NCI-H2171 treated with DMSO at 0.1 percent for 48 hours (cell line): Measurements from ENCODE around the gene SSC5D.
"Not testable (repeated sequence)": the region's sequence is repeated elsewhere in the genome, so short reads cannot be mapped to it uniquely, and the experiment has no call there.

Experiments
- DNase-seq: peaks from one replicate; lab custom pipeline; 2025; lab: John Stamatoyannopoulos, UW

Gene SSC5D

DNA sequence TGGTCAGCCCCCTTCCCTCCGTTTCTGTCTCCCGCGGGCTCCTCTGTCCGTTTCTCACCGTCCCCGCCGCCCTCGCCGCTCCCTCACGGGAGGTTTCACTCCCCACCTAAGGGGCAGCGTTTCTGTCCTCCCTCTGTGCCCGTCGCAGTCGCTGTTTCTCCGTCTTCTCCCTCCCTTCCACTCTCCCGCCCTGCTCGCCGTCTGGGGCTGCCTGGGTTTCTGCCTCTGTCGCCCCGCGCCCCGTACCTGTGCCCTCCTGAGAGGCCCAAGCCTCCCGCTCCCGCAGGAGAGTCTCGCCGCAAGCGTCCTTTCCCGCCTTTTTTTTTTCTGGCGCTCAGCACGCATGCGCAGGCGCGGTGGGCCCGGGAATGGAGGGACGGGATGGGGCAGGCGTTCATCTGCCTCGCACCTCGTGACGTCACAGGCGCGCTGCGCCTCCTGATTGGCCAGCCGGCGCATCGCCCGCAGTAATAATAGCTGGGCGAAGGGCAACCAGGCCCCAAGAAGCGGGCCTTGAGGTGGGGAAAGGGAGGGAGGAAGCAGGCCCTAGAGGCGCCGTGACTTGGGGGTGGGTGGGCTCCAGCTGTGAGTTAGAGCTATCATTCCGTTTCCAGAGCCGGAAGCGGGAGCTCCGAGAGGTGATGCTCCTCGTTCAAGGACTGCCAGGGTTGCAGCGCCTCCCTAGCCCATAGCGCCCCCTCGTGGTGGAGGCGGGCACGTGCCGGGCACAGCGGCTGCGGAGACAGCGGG is 15.4 kb downstream of the SSC5D start:
- DNase-seq: peak; percentile 87

DNA sequence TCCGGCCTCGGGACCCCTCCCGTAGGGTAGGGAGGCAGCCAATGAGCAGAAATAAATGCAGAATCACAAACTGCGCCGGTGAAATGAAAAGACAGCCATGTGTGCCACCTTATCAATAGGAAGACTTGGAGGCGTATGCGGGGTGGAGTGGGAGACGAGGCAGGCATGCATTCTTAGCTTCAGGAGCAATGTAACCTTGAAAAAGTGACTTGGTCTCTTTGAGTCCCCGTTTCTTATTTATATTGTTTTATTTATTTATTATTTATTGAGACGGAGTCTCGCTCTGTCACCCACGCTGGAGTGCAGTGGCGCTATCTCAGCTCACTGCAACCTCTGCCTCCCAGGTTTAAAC is 16.0 kb downstream of the SSC5D start:
- DNase-seq: no peak

DNA sequence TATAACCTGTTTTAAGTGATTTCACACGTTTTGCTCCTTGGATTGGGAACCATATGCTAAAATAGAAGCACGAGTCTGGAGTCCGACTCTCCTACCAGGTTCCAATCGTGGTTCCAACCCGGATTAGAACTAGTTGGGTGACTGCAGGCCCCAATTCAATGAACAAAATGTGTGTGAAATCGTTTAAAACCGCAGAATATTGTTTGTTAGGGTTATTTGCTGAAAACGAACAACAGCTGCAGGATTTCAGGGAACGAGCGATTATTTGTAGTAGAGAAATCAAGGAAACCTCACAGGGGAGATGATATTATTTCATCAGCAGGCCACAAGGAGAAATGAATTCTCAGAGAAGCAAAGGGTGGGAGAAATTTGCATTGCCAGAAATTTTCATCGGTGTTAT is 16.7 kb downstream of the SSC5D start:
- no peak for DNase-seq

DNA sequence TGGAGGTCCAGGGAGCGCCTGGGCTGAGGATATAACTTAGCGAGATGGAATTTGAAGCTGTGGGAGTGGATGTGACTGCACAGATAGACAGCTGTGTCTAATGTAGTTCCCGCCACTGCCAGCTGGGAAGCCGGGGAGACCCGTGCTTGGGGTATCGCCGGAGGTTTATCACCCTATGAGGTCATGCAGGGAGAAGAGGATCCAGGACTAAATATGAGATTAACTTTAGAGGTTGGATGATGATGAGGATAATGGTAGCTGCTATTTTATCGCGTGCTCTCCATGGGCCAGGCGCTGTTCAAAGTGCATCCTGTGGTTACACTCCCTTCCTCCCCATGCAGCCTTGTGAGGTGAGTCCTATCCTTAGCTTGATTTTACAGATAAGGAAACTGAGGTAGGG is 19.9 kb downstream of the SSC5D start:
- DNase-seq: no peak

DNA sequence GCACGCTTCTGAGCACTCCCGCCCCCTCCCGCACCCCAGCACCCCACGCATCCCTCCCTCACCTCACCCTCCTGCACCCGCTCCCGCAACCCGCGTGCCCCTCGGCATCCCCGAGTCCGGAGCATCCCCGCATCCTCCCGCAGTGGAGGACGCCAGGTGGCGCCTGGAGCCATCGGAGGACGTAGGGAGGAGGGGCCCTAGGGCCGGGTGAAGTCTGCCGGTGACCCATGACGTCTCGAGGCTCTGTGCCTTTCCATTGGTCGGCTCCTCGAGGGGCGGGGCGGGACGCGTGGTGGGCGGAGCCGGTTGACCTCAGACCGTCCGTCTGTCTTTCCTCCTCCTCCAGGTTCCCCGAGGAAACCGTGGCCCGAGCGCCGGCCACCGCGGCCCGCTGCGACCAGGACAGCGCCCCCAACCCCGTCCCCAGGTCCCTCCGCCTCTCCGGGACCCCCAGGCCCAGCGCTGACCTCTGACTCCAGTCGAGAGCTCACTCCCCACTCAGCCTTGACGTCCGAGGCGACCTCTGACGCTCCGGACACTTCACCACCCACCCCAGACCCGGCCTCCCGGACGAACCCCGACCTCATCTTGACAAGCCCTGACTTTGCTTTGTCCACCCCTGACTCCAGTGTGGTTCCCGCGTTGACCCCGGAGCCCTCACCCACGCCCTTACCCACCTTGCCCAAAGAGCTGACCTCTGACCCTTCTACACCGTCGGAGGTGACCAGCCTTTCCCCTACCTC is 28.8 kb downstream of the SSC5D start:
- peak; percentile 87 for DNase-seq

DNA sequence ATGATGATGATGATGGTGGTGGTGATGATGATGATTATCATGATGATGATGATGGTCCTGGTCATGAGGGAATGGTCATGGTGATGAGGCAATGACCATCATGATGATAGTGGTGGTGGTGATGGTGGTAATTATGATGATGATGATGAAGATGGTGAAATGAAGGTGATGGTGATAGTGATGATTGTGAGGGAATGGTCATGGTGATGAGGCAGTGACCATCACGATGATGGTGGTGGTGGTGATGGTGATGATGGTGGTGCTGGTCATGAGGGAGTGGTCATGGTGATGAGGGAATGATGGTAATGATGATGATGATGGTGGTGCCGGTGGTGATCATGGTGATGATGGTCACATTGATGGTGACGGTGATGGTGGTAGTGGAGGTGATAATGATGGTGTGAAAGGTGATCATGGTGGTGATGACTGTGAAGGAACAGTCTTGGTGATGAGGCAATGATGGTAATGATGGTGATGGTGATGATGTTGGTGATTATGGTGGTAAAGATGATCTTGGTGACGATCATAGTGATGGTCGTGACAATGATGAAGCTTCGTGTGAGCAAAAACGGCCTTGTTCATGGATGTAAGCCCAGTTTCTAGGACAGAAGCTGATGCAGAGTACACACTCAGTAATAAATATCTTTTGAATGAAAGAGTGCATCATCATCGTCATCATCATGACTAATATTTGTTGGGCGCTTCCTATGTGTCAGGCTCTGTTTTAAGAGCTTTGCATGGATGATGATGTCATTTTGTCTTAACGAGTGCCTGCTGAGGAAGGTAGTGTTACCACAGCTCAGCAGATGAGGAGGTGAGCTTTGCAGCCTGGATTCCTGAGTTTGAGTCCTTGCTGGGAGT is 31.4 kb downstream of the SSC5D start:
- DNase-seq: no peak

DNA sequence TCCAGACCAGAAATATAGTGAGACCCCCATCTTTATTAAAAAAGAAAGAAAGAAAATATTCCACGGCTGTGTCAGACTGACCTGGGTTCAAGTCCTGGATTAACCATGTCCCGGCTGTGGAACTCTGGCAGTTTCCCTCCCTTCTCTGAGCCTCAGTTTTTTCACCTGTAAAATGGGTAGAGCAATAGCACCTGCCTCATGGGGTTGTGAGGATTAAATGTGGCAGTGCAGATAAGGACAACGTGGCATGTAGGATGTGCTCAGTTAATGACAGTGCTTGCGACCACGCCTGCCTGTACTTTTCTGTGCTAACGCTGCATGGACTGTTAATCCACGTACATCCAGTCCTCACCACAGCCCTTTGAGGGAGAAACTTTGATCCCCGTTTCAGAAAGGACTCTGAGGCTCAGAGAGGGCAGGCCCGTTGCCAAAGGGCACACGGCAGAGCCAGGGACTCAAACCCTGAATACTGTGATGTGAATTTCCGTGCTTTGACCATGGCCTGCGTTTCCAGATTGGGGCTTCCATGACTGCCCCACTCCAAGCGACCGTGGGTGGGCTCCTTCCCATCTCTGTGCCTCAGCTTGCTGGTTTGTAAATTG is 32.6 kb downstream of the SSC5D start:
- no peak for DNase-seq

DNA sequence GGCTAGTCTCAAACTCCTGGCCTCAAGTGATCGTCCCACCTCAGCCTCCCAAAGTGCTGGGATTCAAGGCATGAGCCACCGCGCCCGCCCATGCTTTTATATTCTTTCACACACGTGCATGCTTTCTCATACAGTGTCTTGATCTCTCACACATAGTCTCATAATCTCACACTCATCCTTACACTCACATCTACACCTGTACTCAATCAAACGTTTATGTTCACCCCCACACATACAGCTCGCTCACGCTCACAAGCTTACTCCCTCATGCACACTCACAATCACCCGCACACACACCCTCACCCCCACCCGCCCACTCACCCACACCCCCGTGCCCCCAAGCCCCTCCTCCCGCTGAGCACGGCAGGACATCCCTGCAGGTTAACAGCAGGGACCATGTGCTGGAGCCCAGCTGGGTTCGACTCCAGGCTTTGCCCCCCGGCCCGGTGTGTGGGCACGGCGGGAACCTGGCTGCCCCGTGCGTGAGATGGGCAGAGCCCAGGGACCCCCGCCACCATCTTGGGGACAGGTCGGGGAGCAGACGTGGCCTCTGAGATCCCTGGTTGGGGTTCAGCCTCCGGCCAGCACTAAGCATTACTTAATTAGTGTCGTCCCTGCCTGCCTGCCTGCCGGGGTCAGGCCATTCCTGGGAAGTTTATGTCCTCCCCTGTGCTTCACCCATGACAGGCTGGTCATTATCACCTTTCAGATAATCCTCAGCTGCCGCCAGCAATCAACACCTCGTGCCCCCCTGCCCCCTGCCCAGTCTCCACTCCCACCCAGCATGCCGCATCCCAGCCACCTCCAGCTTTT is 37.3 kb downstream of the SSC5D start:
- DNase-seq: no peak

DNA sequence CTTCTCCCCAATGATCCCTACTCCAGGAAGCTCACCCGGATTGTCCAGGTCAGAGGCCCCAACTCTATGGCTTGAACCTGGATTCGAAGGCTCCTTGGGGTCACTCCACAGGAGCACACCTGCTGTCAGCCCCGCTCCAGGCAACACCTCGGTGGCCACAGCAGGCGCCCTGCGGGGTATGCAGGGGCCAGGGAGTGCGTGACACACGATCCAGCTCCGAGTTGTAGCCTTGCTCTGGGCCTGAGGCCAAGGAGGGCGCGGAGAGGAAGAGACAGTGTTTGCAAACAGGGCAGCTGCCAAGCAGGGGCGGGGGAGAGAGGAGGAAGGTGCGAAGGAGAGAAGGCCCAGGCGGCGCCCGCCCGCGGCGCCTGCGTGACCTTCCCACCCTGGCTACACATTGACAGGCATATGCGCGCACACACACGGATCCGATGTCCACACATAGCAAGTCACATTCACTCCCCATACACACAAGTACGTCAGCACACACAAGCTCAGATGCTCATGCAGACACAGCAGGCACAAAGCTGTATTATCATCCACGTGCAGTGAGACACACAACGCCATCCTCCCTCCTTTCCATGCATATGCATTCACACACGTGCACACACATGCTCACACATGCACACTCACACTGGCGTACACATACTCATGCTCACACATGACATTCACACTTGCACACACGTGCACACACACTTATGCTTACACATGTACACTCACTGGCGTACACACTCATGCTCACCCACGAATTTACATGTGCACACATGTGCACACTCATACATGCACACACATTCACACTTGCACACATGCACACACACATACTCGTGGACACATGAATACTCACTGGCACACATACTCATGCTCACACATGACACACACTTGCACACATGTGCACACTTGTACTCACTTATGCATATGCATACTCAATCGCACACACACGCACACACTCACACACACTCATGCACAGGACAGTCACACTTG is 38.3 kb downstream of the SSC5D start:
- DNase-seq: peak; percentile 91

DNA sequence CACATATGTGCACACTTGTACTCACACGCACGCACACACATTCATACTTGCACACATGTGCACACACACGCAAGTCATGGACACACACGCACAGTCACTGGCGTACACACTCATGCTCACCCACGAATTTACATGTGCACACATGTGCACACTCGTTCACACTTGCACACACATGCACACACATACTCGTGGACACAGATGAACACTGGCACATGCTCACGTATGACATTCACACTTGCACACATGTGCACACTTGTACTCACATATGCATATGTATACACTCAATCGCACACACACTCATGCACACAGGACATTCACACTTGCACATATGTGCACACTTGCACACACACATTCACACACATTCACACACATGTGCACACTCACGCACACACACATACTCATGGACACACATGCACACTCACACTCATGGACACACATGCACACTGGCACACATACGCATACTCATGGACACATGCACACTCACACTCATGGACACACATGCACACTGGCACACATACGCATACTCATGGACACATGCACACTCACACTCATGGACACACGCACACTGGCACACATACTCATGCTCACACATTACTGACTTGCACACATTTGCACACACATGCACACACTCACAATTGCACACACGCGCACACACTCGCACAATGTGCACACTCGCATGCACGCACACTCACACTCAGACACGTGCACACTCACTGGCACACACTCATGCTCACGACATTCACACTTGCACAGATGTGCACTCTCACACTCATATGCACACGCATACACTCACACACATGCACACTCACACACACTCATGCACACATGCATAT is 39.2 kb downstream of the SSC5D start:
- no peak for DNase-seq

DNA sequence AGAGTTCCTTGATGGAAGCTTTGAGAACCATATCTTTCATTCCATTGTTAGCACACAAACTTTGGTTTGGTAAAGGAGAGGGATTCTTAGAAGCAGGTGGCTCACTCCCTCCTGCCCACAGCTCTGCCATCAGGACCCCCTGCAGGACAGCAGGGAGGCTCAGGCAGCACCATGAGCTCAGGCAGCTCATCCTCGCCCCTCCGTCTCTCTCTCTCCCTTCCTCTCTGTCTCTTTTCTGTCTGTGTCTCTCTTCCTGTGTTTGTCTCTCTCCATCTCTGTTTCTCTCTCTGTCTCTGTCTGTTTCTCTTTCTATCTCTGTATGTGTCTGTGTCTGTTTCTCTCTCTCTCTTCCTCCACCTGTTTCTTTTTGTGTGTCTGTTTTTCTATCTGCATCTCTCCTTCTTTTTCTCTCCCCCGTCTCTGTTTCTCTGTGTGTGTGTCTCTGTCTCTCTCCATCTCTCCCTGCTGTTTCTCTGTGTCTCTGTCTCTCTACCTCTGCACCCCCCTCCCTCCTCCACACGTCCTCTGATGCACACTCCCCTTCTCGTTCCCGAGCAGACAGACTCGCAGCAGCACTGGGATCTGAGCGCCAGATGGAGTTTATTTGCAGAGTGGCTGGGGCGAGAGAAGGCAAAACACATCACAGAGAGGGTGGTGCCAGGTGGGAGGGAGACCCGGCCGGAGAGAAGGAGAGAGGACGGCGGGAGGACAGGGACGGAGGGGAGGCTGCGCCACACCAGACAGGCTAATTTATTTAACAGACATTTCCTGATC is 40.0 kb downstream of the SSC5D start:
- DNase-seq: peak; percentile 98

DNA sequence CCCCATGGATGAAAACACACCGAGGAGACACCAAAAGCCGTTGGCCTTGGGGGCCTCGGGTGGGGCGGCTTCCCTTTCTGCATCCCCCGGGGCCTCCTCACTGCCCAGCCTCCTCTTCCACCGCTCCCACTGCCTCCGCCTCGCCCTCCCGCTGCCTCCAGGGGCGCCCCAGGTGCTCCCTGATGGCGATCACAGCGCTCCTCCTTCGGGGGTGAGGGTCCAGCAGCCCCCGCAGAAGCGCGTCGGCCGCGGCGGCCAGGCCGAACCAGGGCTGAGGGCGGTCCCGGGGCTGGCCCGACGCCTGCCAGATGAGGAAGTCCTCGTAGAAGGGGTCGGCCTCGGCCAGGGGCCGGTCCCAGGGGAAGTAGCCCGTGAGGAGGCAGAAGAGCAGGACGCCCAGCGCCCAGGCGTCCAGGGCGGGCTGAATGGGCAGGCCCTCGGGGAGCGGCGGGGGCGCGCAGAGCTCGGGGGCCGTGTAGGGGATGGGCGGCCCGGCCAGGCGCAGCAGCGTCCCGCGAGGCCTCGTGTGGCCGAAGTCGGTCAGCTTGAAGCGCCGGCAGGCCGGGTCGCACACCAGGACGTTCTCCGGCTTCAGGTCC is 41.5 kb downstream of the SSC5D start:
- no peak for DNase-seq

DNA sequence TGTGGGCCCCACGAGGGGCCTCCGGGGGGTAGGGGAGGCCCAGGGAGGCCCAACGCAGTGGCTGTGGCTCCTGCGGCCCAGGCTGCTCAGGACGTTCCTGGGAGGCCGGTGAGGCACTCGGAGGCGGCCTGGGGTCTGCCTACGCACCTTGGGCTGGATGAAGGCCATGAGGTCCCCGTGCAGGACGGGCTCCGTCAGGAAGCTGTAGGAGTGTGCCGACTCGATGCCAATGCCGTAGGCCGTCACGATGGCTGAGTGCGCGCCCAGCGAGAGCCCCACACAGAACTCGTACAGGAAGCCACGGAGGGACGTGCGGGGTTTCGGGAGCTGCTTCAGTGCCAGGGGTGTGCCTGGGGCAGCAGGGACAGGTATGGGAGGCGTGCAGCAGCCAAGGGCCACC is 42.8 kb downstream of the SSC5D start:
- DNase-seq: no peak

DNA sequence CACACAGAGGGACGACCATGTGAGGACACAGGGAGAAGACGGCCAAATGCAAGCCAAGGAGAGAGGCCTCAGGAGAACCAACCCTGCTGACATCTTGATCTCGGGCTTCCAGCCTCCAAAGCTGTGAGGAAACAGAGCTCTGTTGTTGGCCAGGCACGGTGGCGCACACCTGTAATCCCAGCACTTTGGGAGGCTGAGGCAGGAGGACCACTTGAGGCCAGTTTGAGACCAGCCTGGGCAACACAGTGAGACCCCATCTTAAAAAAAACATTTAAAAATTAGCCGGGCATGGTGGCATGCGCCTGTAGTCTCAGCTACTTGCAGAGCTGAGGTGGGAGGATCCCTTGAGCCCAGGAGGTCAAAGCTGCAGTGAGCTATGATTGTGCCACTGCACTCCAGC is 46.0 kb downstream of the SSC5D start:
- DNase-seq: not testable (repeated sequence)

DNA sequence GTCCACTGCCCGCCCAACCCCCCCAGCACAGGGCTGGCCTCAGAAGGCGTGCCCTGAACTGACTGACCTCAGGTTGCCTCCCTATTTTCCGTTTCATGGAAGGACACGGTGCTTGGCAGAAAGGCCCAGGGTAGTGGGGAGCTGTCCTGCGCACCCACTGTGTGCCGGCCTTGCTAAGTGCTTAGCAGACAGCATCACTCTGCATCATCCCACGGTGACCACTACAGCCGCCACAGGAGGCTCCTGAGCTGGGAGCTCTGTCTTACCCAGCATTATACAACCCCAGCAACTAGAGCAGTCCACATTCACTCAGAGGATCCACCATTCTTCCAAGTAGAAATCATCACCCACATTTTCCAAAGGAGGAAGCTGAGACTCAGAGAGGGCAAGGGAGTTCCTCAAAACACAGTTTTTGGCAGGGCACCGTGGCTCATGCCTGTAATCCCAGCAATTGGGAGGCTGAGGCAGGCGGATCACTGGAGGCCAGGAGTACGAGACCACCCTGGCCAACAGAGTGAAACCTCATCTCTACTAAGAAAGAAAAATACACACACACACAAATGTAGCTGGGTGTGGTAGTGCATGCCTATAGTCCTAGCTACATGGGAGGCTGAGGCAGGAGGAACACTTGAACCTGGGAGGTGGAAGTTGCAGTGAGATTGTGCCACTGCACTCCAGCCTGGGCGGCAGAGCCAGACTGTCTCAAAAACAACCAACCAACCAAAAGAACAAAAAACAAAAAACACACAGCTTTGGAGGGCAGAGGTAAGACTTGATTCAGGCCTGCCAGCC is 47.1 kb downstream of the SSC5D start:
- DNase-seq: no peak

DNA sequence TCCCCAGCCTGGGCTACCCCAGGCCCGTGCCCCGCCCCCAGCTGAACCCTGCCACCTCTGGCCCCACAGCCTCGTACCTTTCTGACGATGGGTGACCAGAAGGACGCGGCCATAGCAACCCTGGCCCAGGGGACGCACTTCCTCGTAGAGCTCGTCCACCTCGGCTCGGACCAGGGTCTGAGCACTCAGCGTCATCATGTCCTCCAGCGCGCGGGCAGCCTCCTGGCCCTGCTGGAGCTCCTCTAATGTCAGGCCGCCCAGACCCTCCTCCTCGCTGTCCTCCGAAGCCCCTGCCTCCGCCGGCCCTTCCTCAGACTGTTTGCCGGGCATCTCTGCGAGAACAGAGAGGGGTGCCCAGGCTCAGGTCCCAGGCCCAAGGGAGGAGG is 47.7 kb downstream of the SSC5D start:
- no peak for DNase-seq

DNA sequence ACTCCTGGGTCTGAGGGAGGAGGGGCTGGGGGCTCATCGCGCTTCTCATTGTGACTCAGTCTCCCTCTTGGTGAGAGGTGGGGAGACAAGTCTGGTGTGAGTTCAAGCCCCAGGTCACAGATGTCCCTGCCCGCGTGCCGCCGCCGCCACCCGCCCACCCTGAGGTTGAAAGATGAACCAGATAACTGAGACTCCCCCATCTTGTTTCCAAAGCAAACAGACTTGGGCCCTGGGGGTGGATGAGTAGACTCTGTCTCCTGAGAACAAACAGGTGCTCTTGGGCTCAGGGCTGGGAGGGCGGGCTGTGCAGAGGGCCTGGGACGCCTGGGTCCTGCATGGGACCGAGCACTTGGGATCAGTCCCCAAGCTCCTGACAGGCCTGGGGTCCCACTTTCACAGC is 48.1 kb downstream of the SSC5D start:
- no peak for DNase-seq
